ENCODE measurements around the gene TSPAN10.

- TF ChIP-seq GATA2 (IDR thresholded peaks at IDR 0.05; ENCODE audit: low read depth, low read length) (no peak), GATA3 (IDR thresholded peaks at IDR 0.05; ENCODE audit: low read depth, low read length) (no peak)
These were observed 36.7 kb downstream of the TSPAN10 start for GRCh38 chr17:81673561-81674258.

Data from SH-SY5Y (cell line).